GM12892 (cell line): ENCODE data around the gene NACA2.

Experiments used
- POLR2A ChIP-seq: IDR thresholded peaks from 2 replicates; pipeline ENCODE4 v1.6.1; 2011; ENCODE audit warnings: low read depth, low read length, control low read depth
- POLR2AphosphoS5 ChIP-seq: IDR thresholded peaks from 2 replicates; pipeline ENCODE4 v1.6.1; 2011; ENCODE audit warnings: low read depth, low read length, control low read depth
- TAF1 ChIP-seq: IDR thresholded peaks from 2 replicates; pipeline ENCODE4 v1.6.1; 2011; ENCODE audit warnings: low read depth, mild to moderate bottlenecking, control low read depth, low read length, borderline replicate concordance

- no peak for TF ChIP-seq TAF1
- no peak for TF ChIP-seq POLR2A
- no peak for TF ChIP-seq POLR2AphosphoS5
Observed at GRCh38 chr17:61579347-61579746, 11.7 kb downstream of the NACA2 start.
